CD14-positive monocyte (primary cell): Measurements from ENCODE around the gene SLC25A52. TPM values are rescaled to one million over a fixed set of nuclear protein-coding genes. Genes with fewer than 3 reads are reported as not detected.

Experiments used
- DNase-seq, 3 donors: peaks; one replicate each; pipeline ENCODE4 v3.0.0-alpha.2; 2011 to 2022
- H2AFZ ChIP-seq: 2 replicates; pipeline ENCODE4 v1.6.0; 2012; ENCODE audit warnings: mild to moderate bottlenecking, low read depth, low read length, inconsistent platforms; ENCODE audit not compliant: insufficient read depth, poor library complexity, severe bottlenecking
- H3K27ac ChIP-seq, 2 donors: 1 replicate in 1 of 2; 2 replicates in 1 of 2; pipeline ENCODE4 v1.5.1; 2012 to 2013; ENCODE audit warnings: low read length in 2 of 2, control low read depth in 1 of 2, inconsistent platforms in 1 of 2, low read depth in 1 of 2, mild to moderate bottlenecking in 1 of 2
- H3K27me3 ChIP-seq, 2 donors: one replicate each; pipeline versions ENCODE4 v1.6.0 to v1.6.1; 2011 to 2013; ENCODE audit warnings: low read length in 2 of 2; ENCODE audit not compliant: control insufficient read depth in 2 of 2, insufficient read depth in 2 of 2
- H3K36me3 ChIP-seq, 2 donors: replicated peaks in 1 of 2; 1 replicate in 1 of 2; 2 replicates in 1 of 2; pipeline versions ENCODE4 v1.5.1 to v1.6.1; 2012 to 2013; ENCODE audit warnings: low read length in 2 of 2, control low read depth in 1 of 2, inconsistent platforms in 1 of 2, mild to moderate bottlenecking in 1 of 2; ENCODE audit not compliant: insufficient read depth in 2 of 2, control insufficient read depth in 1 of 2
- H3K4me1 ChIP-seq, 2 donors: 1 replicate in 1 of 2; 2 replicates in 1 of 2; pipeline versions ENCODE4 v1.5.1 to v1.6.1; 2012 to 2013; ENCODE audit warnings: low read length in 2 of 2, control low read depth in 1 of 2, inconsistent platforms in 1 of 2, mild to moderate bottlenecking in 1 of 2, moderate library complexity in 1 of 2; ENCODE audit not compliant: insufficient read depth in 2 of 2, control insufficient read depth in 1 of 2
- H3K4me2 ChIP-seq: replicated peaks from 2 replicates; pipeline ENCODE3; 2012; ENCODE audit warnings: low read length, moderate library complexity, mild to moderate bottlenecking; ENCODE audit not compliant: poor library complexity, severe bottlenecking; ENCODE audit errors: extremely low read depth
- H3K4me3 ChIP-seq, 3 experiments: fragments of 200-600 bp in 1 of 3; sonication (generic) in 1 of 3; replicated peaks in 1 of 3; 1 replicate in 2 of 3; 2 replicates in 1 of 3; pipeline ENCODE4 v1.5.1; 2011 to 2013; ENCODE audit warnings: low read length in 3 of 3, mild to moderate bottlenecking in 3 of 3, control low read depth in 2 of 3, low read depth in 2 of 3, inconsistent platforms in 1 of 3, moderate library complexity in 1 of 3
- H3K79me2 ChIP-seq: 2 replicates; pipeline ENCODE4 v1.6.0; 2012; ENCODE audit warnings: mild to moderate bottlenecking, control low read depth, inconsistent platforms, low read length, moderate library complexity; ENCODE audit not compliant: insufficient read depth
- H3K9ac ChIP-seq: 2 replicates; pipeline ENCODE4 v1.6.0; 2017; ENCODE audit warnings: low read length, mild to moderate bottlenecking; ENCODE audit not compliant: insufficient read depth, poor library complexity, severe bottlenecking
- H3K9me3 ChIP-seq, 2 donors: replicated peaks in 1 of 2; 1 replicate in 1 of 2; 2 replicates in 1 of 2; pipeline versions ENCODE4 v1.5.1 to v1.6.1; 2012 to 2013; ENCODE audit warnings: low read length in 2 of 2, control low read depth in 1 of 2; ENCODE audit not compliant: control insufficient read depth in 1 of 2, insufficient read depth in 1 of 2
- H4K20me1 ChIP-seq: 2 replicates; pipeline ENCODE4 v1.6.0; 2012; ENCODE audit warnings: mild to moderate bottlenecking, low read length, control low read depth, moderate library complexity; ENCODE audit not compliant: insufficient read depth
- H3K27ac Mint-ChIP-seq, 7 donors: one replicate each; pipeline ENCODE4 v1.8.0; 2020; ENCODE audit warnings: mild to moderate bottlenecking in 7 of 7, mixed read lengths in 7 of 7, moderate library complexity in 6 of 7, inconsistent platforms in 2 of 7
- H3K27me3 Mint-ChIP-seq, 3 donors: one replicate each; pipeline ENCODE4 v1.8.0; 2021 to 2022; ENCODE audit warnings: low read depth in 3 of 3, mild to moderate bottlenecking in 3 of 3, mixed read lengths in 3 of 3, moderate library complexity in 3 of 3, inconsistent platforms in 1 of 3
- H3K36me3 Mint-ChIP-seq, 2 donors: one replicate each; pipeline ENCODE4 v1.8.0; 2020; ENCODE audit warnings: mixed read lengths in 2 of 2, inconsistent platforms in 1 of 2, mild to moderate bottlenecking in 1 of 2
- H3K4me1 Mint-ChIP-seq: one replicate; pipeline ENCODE4 v1.8.0; 2020; ENCODE audit warnings: mild to moderate bottlenecking, mixed read lengths
- H3K4me3 Mint-ChIP-seq, 2 donors: one replicate each; pipeline ENCODE4 v1.8.0; 2020; ENCODE audit warnings: mild to moderate bottlenecking in 2 of 2, mixed read lengths in 2 of 2, moderate library complexity in 1 of 2
- H3K9me3 Mint-ChIP-seq, 7 donors: one replicate each; pipeline ENCODE4 v1.8.0; 2020 to 2022; ENCODE audit warnings: mixed read lengths in 7 of 7, mild to moderate bottlenecking in 6 of 7, moderate library complexity in 6 of 7, inconsistent platforms in 2 of 7
- WGBS: methylation state at CpG from one replicate; pipeline ENCODE4 v1.1.5; 2013; ENCODE audit warnings: missing lambda C conversion rate; ENCODE audit not compliant: insufficient coverage; 5-methylcytosine and 5-hydroxymethylcytosine counted together
- intact Hi-C, 2 donors: fragments of 100-400 bp; cut with micrococcal nuclease; formaldehyde crosslinking; loops; one replicate each; pipeline versions ENCODE4 v1.15.0 to v1.15.1; 2023
- polyA plus RNA-seq, 3 donors: library from polyadenylated mRNA; depleted of rRNA in 1 of 3; unstranded in 2 of 3; stranded (reverse) in 1 of 3; fragments of 300-500 nt in 2 of 3; fragments of >200 nt in 1 of 3; fragmentation: Illumina TruSeq in 2 of 3; gene quantifications; 1 replicate in 2 of 3; 2 replicates in 1 of 3; pipeline ENCODE4 v1.2.3, GENCODE V29; 2012 to 2021
- TF ChIP-seq, protein P1 (sequence below): fragments of 200-600 bp; IDR thresholded peaks from one replicate; pipeline ENCODE4 v1.8.0; 2022; ENCODE audit warnings: antibody characterized with exemption, mild to moderate bottlenecking

SLC25A52 gene
- polyA plus RNA-seq, 3 donors: not detected

DNA sequence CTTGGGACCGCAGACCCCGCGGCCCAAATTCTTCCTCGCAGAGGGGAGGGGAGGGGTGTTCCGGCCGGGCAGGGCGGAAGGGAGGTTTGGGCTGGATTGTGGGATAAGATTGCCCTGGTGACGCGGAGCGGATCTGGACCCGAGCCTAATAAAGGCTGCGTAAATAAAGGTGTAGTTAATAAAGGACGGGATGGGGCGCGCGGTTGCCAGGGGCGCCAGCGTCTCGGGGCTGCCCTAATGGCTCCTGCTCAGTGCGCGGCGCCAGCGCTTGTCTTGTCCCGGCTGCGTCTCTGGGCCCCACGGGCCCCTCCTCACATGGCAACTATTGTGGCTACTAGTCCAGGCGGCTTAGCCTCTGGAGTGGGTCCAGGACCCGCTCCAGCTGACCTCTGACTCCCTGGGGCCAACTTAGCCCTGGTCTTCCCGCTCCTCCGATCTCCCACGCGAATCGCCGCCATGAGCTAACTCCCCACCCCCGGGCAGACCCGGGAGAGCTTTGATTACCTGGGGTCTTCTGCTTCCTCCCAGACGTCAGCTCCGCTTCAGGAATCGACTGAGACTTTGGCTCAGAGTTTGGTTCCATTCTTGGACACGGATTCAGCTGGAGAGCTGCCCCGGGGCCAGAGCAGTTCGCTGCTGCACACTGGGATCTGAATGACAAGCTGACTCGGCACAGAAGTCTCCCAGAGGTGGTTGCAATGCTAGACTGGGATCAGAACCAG, 36.5 kb downstream of the SLC25A52 start:
- intact Hi-C loops: loop anchor here (2.0 to 5.0 kb wide), 2 partner anchors 167 to 169 kb away; no protein-coding TSS in a partner anchor
- Mint-ChIP-seq H3K4me3 (peak overlapping the region; percentile 91 to 92), H3K36me3 (no peaks in the 10 kb centered on the region), H3K27me3 (peaks cover 18 to 27% (median 23%) of the 10 kb centered on the region in 3 donors), H3K27ac (peak overlapping the region in 1 of 7 donors; percentile 71), H3K4me1 (peaks cover 16% of the 10 kb centered on the region), H3K9me3 (peaks cover 4 to 9% (median 7%) of the 10 kb centered on the region in 7 donors)
- no peaks in the 10 kb centered on the region for H3K36me3 ChIP-seq
- TF ChIP-seq, protein P1, sequence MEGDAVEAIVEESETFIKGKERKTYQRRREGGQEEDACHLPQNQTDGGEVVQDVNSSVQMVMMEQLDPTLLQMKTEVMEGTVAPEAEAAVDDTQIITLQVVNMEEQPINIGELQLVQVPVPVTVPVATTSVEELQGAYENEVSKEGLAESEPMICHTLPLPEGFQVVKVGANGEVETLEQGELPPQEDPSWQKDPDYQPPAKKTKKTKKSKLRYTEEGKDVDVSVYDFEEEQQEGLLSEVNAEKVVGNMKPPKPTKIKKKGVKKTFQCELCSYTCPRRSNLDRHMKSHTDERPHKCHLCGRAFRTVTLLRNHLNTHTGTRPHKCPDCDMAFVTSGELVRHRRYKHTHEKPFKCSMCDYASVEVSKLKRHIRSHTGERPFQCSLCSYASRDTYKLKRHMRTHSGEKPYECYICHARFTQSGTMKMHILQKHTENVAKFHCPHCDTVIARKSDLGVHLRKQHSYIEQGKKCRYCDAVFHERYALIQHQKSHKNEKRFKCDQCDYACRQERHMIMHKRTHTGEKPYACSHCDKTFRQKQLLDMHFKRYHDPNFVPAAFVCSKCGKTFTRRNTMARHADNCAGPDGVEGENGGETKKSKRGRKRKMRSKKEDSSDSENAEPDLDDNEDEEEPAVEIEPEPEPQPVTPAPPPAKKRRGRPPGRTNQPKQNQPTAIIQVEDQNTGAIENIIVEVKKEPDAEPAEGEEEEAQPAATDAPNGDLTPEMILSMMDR: no peak
- H3K9ac ChIP-seq: peak overlapping the region; percentile 61
- peaks cover 7% of the 10 kb centered on the region in 2 donors for H3K4me1 ChIP-seq
- H2AFZ ChIP-seq: peak overlapping the region; percentile 88
- H3K27ac ChIP-seq: no peak overlapping the region
- no peaks in the 10 kb centered on the region for H3K79me2 ChIP-seq
- H4K20me1 ChIP-seq: no peaks in the 10 kb centered on the region
- WGBS: 22% methylated on average over 40 of the region's 43 CpGs
- H3K9me3 ChIP-seq: peaks cover 4 to 6% of the 10 kb centered on the region in 2 donors
- no peak for DNase-seq
- H3K27me3 ChIP-seq: peaks cover 2 to 15% of the 10 kb centered on the region in 2 donors
- peak overlapping the region; percentile 84 for H3K4me2 ChIP-seq
- H3K4me3 ChIP-seq: peak overlapping the region; percentile 26 to 75 (median 36)

DNA sequence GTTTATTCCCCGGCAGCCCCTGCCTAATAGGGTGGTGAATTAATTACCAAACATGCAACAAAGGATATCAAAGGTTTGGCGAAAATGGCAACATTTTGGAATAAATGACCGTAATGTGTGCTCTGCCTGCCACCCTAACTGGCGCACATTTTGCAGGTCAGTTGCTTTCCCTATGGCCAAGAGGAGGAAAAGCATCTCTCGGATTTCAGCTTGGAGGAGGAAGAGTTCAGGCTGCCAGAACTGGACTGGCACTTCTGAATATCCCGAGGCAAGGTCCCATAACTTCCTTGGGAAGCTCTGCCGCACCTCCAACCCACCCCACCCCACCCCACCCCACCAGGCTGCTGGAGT, 37.1 kb downstream of the SLC25A52 start:
- Mint-ChIP-seq H3K4me3 (peak overlapping the region; percentile 91 to 92), H3K27me3 (peaks cover 18 to 27% (median 23%) of the 10 kb centered on the region in 3 donors), H3K4me1 (peaks cover 16% of the 10 kb centered on the region), H3K27ac (no peak overlapping the region), H3K9me3 (peaks cover 9 to 14% (median 11%) of the 10 kb centered on the region in 7 donors), H3K36me3 (no peaks in the 10 kb centered on the region)
- TF ChIP-seq, protein P1: no peak
- H3K36me3 ChIP-seq: no peaks in the 10 kb centered on the region
- peak overlapping the region in 2 of 3 experiments; percentile 36 to 75 for H3K4me3 ChIP-seq
- H3K9me3 ChIP-seq: peaks cover 6 to 10% of the 10 kb centered on the region in 2 donors
- no peaks in the 10 kb centered on the region for H3K79me2 ChIP-seq
- H3K9ac ChIP-seq: peak overlapping the region; percentile 61
- H3K4me2 ChIP-seq: peak overlapping the region; percentile 84
- 71% methylated on average over 4 of the region's 7 CpGs for WGBS
- DNase-seq: no peak
- H3K4me1 ChIP-seq: peaks cover 7% of the 10 kb centered on the region in 2 donors
- peaks cover 2 to 15% of the 10 kb centered on the region in 2 donors for H3K27me3 ChIP-seq
- intact Hi-C loops: loop anchor here (2.0 to 5.0 kb wide), 2 partner anchors 166 to 169 kb away; no protein-coding TSS in a partner anchor
- no peak overlapping the region for H3K27ac ChIP-seq
- H4K20me1 ChIP-seq: no peaks in the 10 kb centered on the region
- peak overlapping the region; percentile 88 for H2AFZ ChIP-seq
